Measurements from ENCODE around the gene GJC2. TPM values are rescaled to one million over a fixed set of nuclear protein-coding genes. Genes with fewer than 3 reads are reported as not detected.

Gene GJC2
- total and polyA plus RNA-seq, 2 donors: 1.2 to 1.5 TPM

DNA sequence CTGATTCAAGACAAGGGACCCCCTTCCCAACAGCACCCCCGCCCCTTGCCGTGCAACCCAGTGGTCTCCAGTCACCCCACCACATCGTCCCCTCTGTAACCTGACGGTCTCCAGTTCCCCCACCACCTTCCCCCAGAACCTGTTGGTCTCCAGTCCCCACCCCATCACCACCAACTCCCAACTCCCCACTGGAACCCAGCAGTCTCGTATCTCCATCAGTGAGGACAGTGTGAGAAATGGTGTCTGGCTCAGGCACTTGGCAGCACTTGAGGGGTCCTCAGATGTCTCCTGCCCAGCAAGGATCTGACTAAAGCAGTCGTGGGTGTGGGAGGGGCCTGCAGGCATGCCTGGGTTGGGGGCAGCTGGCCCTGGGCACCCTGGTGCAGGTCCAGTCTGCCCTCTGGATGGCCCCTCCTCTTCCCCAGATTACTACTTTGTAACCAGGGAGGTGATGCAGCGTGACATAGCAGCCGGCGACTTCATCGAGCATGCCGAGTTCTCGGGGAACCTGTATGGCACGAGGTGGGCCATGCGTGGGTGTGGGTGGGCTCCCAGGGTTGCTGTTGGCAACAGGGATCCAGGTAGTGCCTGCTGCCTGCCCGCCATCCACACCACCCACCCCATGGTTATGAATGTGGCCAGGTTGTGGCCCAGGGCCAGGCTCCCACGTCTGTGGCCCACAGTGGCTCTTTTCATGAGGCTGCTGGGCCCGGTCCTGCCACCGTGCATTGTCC is 3.1 kb upstream of the GJC2 start:
- H3K27ac ChIP-seq (ENCODE audit: low read depth in 1 of 2, low read length in 1 of 2): no peak overlapping the region

DNA sequence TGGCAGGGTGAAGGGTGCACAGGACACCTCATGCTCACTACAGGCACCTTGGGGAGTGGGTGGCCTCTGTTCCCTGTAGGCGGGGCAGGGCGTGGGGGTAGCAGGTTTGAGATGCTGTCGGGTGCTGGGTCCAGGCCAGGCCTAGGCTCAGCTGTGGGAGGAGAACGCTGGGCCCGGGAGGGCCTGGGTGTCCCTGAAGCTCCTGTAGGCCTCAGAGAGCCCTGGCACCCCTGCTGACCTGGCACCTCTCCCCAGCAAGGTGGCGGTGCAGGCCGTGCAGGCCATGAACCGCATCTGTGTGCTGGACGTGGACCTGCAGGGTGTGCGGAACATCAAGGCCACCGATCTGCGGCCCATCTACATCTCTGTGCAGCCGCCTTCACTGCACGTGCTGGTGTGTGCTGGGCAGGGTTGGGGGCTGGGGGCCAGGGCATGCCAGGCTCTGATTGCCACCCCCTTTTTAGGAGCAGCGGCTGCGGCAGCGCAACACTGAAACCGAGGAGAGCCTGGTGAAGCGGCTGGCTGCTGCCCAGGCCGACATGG is 2.5 kb upstream of the GJC2 start:
- H3K27me3 ChIP-seq (ENCODE audit: control insufficient read depth in 2 of 2, insufficient read depth in 1 of 2, low read length in 1 of 2): no peaks in the 10 kb centered on the region
- no peak overlapping the region for H3K27ac ChIP-seq (ENCODE audit: low read depth in 1 of 2, low read length in 1 of 2)
- H3K4me1 ChIP-seq (ENCODE audit: control insufficient read depth in 2 of 2, insufficient read depth in 2 of 2, low read length in 2 of 2): peaks cover 31 to 80% of the 10 kb centered on the region in 2 donors
- WGBS: 98% methylated on average over 20 of the region's 20 CpGs
- no peak for DNase-seq (ENCODE audit: low read depth in 6 of 9, low spot score in 9 of 9)
- peaks cover 61 to 79% of the 10 kb centered on the region in 2 donors for H3K36me3 ChIP-seq (ENCODE audit: control insufficient read depth in 2 of 2, insufficient read depth in 2 of 2, low read length in 1 of 2)
- peaks cover 0 to 9% of the 10 kb centered on the region in 2 donors for H3K9me3 ChIP-seq (ENCODE audit: control insufficient read depth in 2 of 2, insufficient read depth in 1 of 2, low read length in 1 of 2)
- no peak overlapping the region for H3K4me3 ChIP-seq (ENCODE audit: low read length in 2 of 2)

More for the DNA sequence above, 3.1 kb upstream of the GJC2 start:
- H3K4me3 ChIP-seq (ENCODE audit: low read length in 2 of 2): no peak overlapping the region
- 98% methylated on average over 18 of the region's 18 CpGs for WGBS
- peaks cover 0 to 14% of the 10 kb centered on the region in 2 donors for H3K9me3 ChIP-seq (ENCODE audit: control insufficient read depth in 2 of 2, insufficient read depth in 1 of 2, low read length in 1 of 2)
- peaks cover 38 to 82% of the 10 kb centered on the region in 2 donors for H3K4me1 ChIP-seq (ENCODE audit: control insufficient read depth in 2 of 2, insufficient read depth in 2 of 2, low read length in 2 of 2)
- H3K36me3 ChIP-seq (ENCODE audit: control insufficient read depth in 2 of 2, insufficient read depth in 2 of 2, low read length in 1 of 2): peaks cover 55 to 80% of the 10 kb centered on the region in 2 donors
- H3K27me3 ChIP-seq (ENCODE audit: control insufficient read depth in 2 of 2, insufficient read depth in 1 of 2, low read length in 1 of 2): no peaks in the 10 kb centered on the region
- no peak for DNase-seq (ENCODE audit: low read depth in 6 of 9, low spot score in 9 of 9)

DNA sequence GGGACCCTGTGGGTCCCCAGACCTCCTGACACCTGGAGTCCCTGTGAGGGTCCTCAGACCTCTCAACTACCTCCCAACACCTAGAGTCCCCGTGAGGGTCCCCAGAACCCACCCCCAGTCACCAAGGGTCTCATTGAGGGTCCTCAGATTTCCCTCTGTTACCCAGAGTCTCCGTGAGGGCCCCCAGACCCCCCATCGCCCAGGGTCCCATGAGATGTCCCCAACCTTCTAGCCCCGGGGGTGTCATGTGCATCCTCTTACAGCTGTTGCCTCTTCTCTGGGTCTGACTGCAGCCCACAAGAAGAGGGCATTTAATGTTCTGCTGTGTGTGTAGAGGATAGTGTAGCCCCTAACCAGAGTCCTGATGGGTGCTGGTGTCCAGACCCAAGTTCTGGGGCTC is 2.0 kb upstream of the GJC2 start:
- H3K27ac ChIP-seq (ENCODE audit: low read depth in 1 of 2, low read length in 1 of 2): no peak overlapping the region
- peaks cover 61 to 78% of the 10 kb centered on the region in 2 donors for H3K36me3 ChIP-seq (ENCODE audit: control insufficient read depth in 2 of 2, insufficient read depth in 2 of 2, low read length in 1 of 2)
- no peak for DNase-seq (ENCODE audit: low read depth in 6 of 9, low spot score in 9 of 9)
- peaks cover 0 to 4% of the 10 kb centered on the region in 2 donors for H3K9me3 ChIP-seq (ENCODE audit: control insufficient read depth in 2 of 2, insufficient read depth in 1 of 2, low read length in 1 of 2)
- WGBS: 98% methylated on average over 4 of the region's 4 CpGs
- no peak overlapping the region for H3K4me3 ChIP-seq (ENCODE audit: low read length in 2 of 2)
- no peaks in the 10 kb centered on the region for H3K27me3 ChIP-seq (ENCODE audit: control insufficient read depth in 2 of 2, insufficient read depth in 1 of 2, low read length in 1 of 2)
- H3K4me1 ChIP-seq (ENCODE audit: control insufficient read depth in 2 of 2, insufficient read depth in 2 of 2, low read length in 2 of 2): peaks cover 27 to 75% of the 10 kb centered on the region in 2 donors

DNA sequence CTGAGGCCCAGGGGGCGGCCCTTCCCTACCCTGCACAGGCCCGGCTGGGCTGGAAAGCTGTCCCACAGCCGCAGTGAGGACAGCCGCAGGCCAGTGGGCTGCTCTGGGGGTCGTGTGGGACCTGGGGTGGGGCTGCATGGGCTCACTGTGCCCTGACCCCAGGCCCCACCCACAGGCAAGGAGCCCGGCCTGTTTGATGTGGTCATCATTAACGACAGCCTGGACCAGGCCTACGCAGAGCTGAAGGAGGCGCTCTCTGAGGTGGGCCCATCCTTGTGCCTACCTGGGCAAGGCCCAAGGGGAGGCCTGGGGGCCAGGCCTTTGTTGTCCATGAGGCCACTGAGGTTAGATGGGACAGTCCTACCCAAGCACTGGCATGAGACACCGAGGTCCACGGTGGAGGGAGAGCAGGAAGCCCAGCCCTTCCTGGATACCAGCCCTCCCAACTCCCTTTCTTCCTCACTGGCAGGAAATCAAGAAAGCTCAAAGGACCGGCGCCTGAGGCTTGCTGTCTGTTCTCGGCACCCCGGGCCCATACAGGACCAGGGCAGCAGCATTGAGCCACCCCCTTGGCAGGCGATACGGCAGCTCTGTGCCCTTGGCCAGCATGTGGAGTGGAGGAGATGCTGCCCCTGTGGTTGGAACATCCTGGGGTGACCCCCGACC is 1.4 kb upstream of the GJC2 start:
- Histone ChIP-seq H3K4me1 (ENCODE audit: control insufficient read depth in 2 of 2, insufficient read depth in 2 of 2, low read length in 2 of 2) (peaks cover 22 to 69% of the 10 kb centered on the region in 2 donors), H3K36me3 (ENCODE audit: control insufficient read depth in 2 of 2, insufficient read depth in 2 of 2, low read length in 1 of 2) (peaks cover 61 to 80% of the 10 kb centered on the region in 2 donors), H3K27ac (ENCODE audit: low read depth in 1 of 2, low read length in 1 of 2) (no peak overlapping the region), H3K27me3 (ENCODE audit: control insufficient read depth in 2 of 2, insufficient read depth in 1 of 2, low read length in 1 of 2) (no peaks in the 10 kb centered on the region), H3K9me3 (ENCODE audit: control insufficient read depth in 2 of 2, insufficient read depth in 1 of 2, low read length in 1 of 2) (no peaks in the 10 kb centered on the region), H3K4me3 (ENCODE audit: low read length in 2 of 2) (no peak overlapping the region)
- no peak for DNase-seq (ENCODE audit: low read depth in 6 of 9, low spot score in 9 of 9)
- 92% methylated on average over 18 of the region's 18 CpGs for WGBS

DNA sequence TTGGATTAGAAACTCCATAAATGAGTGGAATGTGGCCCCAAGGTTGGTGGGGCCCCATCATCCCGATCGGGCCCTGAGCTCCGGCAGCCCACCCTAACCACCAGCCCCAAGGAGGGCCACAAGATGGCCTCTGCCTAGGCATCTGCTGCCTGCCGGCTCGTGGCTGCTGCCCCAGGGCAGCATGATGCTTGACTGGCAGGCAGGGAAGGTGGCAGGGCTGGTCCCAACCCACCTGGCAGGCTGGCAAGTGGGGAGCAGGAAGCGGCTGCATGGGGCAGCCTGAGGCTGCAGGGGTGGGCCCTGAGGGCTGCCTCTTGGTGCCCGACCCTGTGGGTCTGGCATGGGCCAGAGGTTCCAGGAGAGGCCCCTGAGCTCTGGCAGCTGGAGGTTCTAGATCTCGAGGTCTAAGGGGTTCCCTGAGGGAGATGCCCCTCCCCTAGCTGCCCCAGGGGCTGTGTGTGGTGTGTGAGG is 760 bp upstream of the GJC2 start:
- Histone ChIP-seq H3K27ac (ENCODE audit: low read depth in 1 of 2, low read length in 1 of 2) (no peak overlapping the region), H3K9me3 (ENCODE audit: control insufficient read depth in 2 of 2, insufficient read depth in 1 of 2, low read length in 1 of 2) (no peaks in the 10 kb centered on the region), H3K27me3 (ENCODE audit: control insufficient read depth in 2 of 2, insufficient read depth in 1 of 2, low read length in 1 of 2) (no peaks in the 10 kb centered on the region), H3K4me1 (ENCODE audit: control insufficient read depth in 2 of 2, insufficient read depth in 2 of 2, low read length in 2 of 2) (peaks cover 18 to 66% of the 10 kb centered on the region in 2 donors), H3K4me3 (ENCODE audit: low read length in 2 of 2) (no peak overlapping the region), H3K36me3 (ENCODE audit: control insufficient read depth in 2 of 2, insufficient read depth in 2 of 2, low read length in 1 of 2) (peaks cover 61 to 79% of the 10 kb centered on the region in 2 donors)
- 94% methylated on average over 8 of the region's 8 CpGs for WGBS
- DNase-seq (ENCODE audit: low read depth in 6 of 9, low spot score in 9 of 9): no peak

DNA sequence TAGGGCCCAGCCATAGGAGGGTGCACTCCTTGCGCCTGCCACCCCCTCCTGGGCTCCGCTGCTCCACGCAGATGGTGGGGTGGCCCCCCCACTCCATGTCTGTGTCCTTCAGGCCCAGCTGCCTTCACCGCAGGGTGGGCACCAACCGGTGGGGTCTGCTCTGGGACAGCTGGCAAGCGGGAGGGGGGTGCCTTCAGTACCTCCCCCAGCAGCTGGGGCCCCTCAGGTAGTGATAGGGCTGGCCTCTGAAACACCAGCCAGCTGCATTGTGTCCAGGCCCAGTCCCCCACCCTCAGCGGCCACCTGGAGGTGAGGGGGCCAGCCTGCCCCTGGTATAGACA is 360 bp downstream of the GJC2 start:
- WGBS: 95% methylated on average over 7 of the region's 7 CpGs
- no peak for DNase-seq (ENCODE audit: low read depth in 6 of 9, low spot score in 9 of 9)
- Histone ChIP-seq H3K4me1 (ENCODE audit: control insufficient read depth in 2 of 2, insufficient read depth in 2 of 2, low read length in 2 of 2) (peaks cover 16 to 66% of the 10 kb centered on the region in 2 donors), H3K9me3 (ENCODE audit: control insufficient read depth in 2 of 2, insufficient read depth in 1 of 2, low read length in 1 of 2) (no peaks in the 10 kb centered on the region), H3K27me3 (ENCODE audit: control insufficient read depth in 2 of 2, insufficient read depth in 1 of 2, low read length in 1 of 2) (no peaks in the 10 kb centered on the region), H3K4me3 (ENCODE audit: low read length in 2 of 2) (no peak overlapping the region), H3K36me3 (ENCODE audit: control insufficient read depth in 2 of 2, insufficient read depth in 2 of 2, low read length in 1 of 2) (peaks cover 61 to 70% of the 10 kb centered on the region in 2 donors), H3K27ac (ENCODE audit: low read depth in 1 of 2, low read length in 1 of 2) (no peak overlapping the region)

DNA sequence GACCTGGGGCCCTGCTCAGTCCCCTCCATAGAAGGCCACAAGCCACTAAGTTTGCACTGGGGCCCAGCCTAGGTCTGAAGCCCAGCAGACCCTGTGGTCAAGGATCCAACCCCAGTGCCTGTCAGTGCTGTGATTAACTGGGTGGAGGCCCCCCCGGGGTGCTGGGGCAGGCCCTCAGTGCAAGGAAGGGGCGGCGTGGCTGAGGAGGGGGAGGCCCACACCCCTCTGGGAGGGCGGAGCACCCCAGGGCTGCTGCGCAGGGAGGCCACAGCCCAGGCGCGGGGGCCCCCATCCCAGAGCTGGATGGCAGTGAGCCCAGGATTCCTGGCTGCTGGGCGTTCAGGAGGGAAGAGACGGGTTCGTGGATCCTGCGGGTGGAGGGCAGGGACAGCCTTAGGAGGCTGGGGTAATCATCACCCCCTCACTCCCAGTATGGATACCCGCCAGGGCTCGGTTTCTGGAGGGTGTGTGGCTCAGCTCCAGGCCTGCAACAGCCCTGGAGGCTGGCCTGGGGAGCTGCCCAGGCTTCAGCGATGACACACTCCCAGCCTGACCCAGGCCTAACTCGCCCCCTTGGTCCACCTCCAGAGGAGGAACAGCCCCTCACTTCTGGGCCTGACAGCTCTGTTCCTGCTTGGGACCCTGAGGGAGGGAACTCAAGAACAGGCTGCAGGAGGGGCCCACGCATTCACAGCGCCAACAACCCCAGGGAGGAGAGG is 890 bp downstream of the GJC2 start:
- H3K4me1 ChIP-seq (ENCODE audit: control insufficient read depth in 2 of 2, insufficient read depth in 2 of 2, low read length in 2 of 2): peaks cover 18 to 66% of the 10 kb centered on the region in 2 donors

DNA sequence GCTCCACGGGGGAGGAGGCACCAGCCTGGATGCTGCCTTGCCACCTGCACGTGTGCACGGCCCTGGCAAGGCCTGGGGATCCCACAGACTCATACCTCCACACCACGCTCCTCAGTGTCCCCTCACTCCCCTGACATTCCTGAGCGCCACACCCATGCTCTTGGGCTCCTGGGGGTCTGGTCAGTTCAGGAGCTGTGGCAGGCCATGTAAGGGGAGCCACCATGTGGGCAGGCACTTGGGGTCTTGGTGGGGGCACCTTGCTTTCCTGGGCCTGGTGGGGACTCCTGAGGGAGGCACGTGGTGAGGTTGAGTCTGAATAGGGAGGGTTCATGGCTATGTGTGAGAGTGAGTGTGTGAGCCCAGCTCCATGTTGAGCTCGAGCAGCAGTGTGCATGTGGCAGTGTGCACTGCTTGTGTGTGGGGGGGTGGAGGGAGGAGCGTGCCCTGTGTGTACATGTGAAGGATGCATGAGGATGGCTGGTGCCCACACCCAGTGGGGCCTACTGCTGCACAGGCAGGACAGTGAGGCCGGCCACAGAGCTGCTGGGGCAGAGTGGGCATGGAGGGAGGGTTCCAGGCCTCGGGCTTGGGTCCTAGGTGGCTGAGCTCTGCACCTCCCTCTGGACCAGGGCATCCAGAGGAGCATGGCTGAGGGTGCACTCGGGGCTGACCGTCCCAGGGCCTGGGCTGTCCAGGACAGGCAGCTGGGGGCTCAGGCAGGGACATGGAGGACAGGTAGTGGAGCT is 1.6 kb downstream of the GJC2 start:
- H3K4me1 ChIP-seq (ENCODE audit: control insufficient read depth in 2 of 2, insufficient read depth in 2 of 2, low read length in 2 of 2): peaks cover 26 to 66% of the 10 kb centered on the region in 2 donors

More for the DNA sequence above, 890 bp downstream of the GJC2 start:
- Histone ChIP-seq H3K27ac (ENCODE audit: low read depth in 1 of 2, low read length in 1 of 2) (peak overlapping the region; percentile 15 to 24), H3K27me3 (ENCODE audit: control insufficient read depth in 2 of 2, insufficient read depth in 1 of 2, low read length in 1 of 2) (no peaks in the 10 kb centered on the region), H3K36me3 (ENCODE audit: control insufficient read depth in 2 of 2, insufficient read depth in 2 of 2, low read length in 1 of 2) (peaks cover 56 to 64% of the 10 kb centered on the region in 2 donors), H3K9me3 (ENCODE audit: control insufficient read depth in 2 of 2, insufficient read depth in 1 of 2, low read length in 1 of 2) (no peaks in the 10 kb centered on the region), H3K4me3 (ENCODE audit: low read length in 2 of 2) (no peak overlapping the region)
- WGBS: 88% methylated on average over 17 of the region's 17 CpGs
- DNase-seq (ENCODE audit: low read depth in 6 of 9, low spot score in 9 of 9): peak in 1 of 9 donors; percentile 36

More for the DNA sequence above, 1.6 kb downstream of the GJC2 start:
- no peaks in the 10 kb centered on the region for H3K9me3 ChIP-seq (ENCODE audit: control insufficient read depth in 2 of 2, insufficient read depth in 1 of 2, low read length in 1 of 2)
- no peak for DNase-seq (ENCODE audit: low read depth in 6 of 9, low spot score in 9 of 9)
- H3K27me3 ChIP-seq (ENCODE audit: control insufficient read depth in 2 of 2, insufficient read depth in 1 of 2, low read length in 1 of 2): no peaks in the 10 kb centered on the region
- no peak overlapping the region for H3K4me3 ChIP-seq (ENCODE audit: low read length in 2 of 2)
- peaks cover 48 to 57% of the 10 kb centered on the region in 2 donors for H3K36me3 ChIP-seq (ENCODE audit: control insufficient read depth in 2 of 2, insufficient read depth in 2 of 2, low read length in 1 of 2)
- 83% methylated on average over 12 of the region's 12 CpGs for WGBS
- H3K27ac ChIP-seq (ENCODE audit: low read depth in 1 of 2, low read length in 1 of 2): peak overlapping the region in 1 of 2 donors; percentile 24

All from thymus (tissue), 11 donors.